K562 (cell line): Measurements from ENCODE around the gene FOXO3. TPM values are rescaled to one million over a fixed set of nuclear protein-coding genes. Genes with fewer than 3 reads are reported as not detected.

Source experiments
- E2F6 ChIP-seq, 2 experiments: IDR thresholded peaks; 2 replicates each; pipeline ENCODE4 v1.6.1; 2011; ENCODE audit warnings: borderline replicate concordance in 1 of 2, control low read depth in 1 of 2, low read depth in 1 of 2, low read length in 1 of 2, mild to moderate bottlenecking in 1 of 2, mixed read lengths in 1 of 2, moderate library complexity in 1 of 2; ENCODE audit not compliant: insufficient read depth in 1 of 2, insufficient read length in 1 of 2, poor library complexity in 1 of 2, severe bottlenecking in 1 of 2; ENCODE audit errors: extremely low read depth in 1 of 2
- ETS1 ChIP-seq: conservative IDR thresholded peaks from 2 replicates; pipeline ENCODE4 v1.6.1; 2011; ENCODE audit warnings: low read depth, mild to moderate bottlenecking, low read length; ENCODE audit not compliant: control insufficient read depth
- GABPA ChIP-seq: fragments of 200-800 bp; sonication (Bioruptor generic); conservative IDR thresholded peaks from 2 replicates; pipeline ENCODE4 v1.6.1; 2016; ENCODE audit warnings: low read depth, missing genetic modification characterization, missing compliant biosample characterization
- KLF16 ChIP-seq: IDR thresholded peaks from 2 replicates; pipeline ENCODE4 v1.6.1; 2016; ENCODE audit warnings: antibody characterized with exemption
- NKRF ChIP-seq: fragments of 450-650 bp; IDR thresholded peaks from 2 replicates; pipeline ENCODE4 v1.6.1; 2016; ENCODE audit warnings: borderline replicate concordance
- PRDM10 ChIP-seq: fragments of 450-650 bp; IDR thresholded peaks from 2 replicates; pipeline ENCODE4 v1.6.1; 2018; ENCODE audit not compliant: partially characterized antibody
- TBP ChIP-seq: optimal IDR thresholded peaks from 2 replicates; pipeline ENCODE3; 2011; ENCODE audit warnings: low read depth, low read length, improper control_type of control experiment
- VEZF1 ChIP-seq: fragments of 200-800 bp; sonication (Bioruptor generic); IDR thresholded peaks from 2 replicates; pipeline ENCODE4 v1.6.1; 2017; ENCODE audit warnings: missing genetic modification characterization, missing compliant biosample characterization
- ZNF609 ChIP-seq: sonication (generic); formaldehyde crosslinking; IDR thresholded peaks from 2 replicates; pipeline ENCODE4 v1.8.1; 2023; ENCODE audit warnings: missing genetic modification reagents, mild to moderate bottlenecking, borderline replicate concordance
- polyA plus RNA-seq, 8 experiments: library from polyadenylated mRNA; depleted of rRNA in 4 of 8; stranded (reverse) in 5 of 8; unstranded in 3 of 8; fragments of >200 nt; fragmentation: Nextera tagmentation in 2 of 8; fragmentation: Illumina TruSeq in 1 of 8; extraction: Ambion mirVana in 2 of 8; extraction: Trizol in 1 of 8; gene quantifications; 2 replicates each; pipeline versions ENCODE4 v1.2.1 to v1.2.3, GENCODE V29; 2011 to 2014; ENCODE audit warnings: inconsistent platforms in 1 of 8, missing spikeins in 1 of 8
- total RNA-seq, 7 experiments: library from RNA; depleted of rRNA in 6 of 7; stranded (reverse); fragments of >200 nt in 6 of 7; fragmentation: Illumina TruSeq in 2 of 7; extraction: Trizol in 2 of 7; gene quantifications; 2 replicates each; pipeline versions ENCODE4 v1.2.1 to v1.2.3, GENCODE V29; 2011 to 2021; ENCODE audit warnings: low replicate concordance in 1 of 7

Gene FOXO3
- total and polyA plus RNA-seq, 9 of the 15 experiments (the other 6 are each of a cell fraction or from before 2014, with no cell fraction given) = 3.0 to 14.6 (median 6.0) TPM

GRCh38 chr6:108559884-108560462 lies 744 bp upstream of the FOXO3 start (continued):
- TF ChIP-seq E2F6 (IDR thresholded peaks at IDR 0.05; ENCODE audit: borderline replicate concordance in 1 of 2, extremely low read depth in 1 of 2, insufficient read depth in 1 of 2, insufficient read length in 1 of 2, low read depth in 1 of 2, low read length in 1 of 2, poor library complexity in 1 of 2, severe bottlenecking in 1 of 2) (peak in 1 of 2 experiments; percentile 75), ETS1 (0 out of 2 replicates have a peak, but pooled peaks have one; percentile 24), ZNF609 (0 out of 2 replicates have a peak, but pooled peaks have one; percentile 35), TBP (peak; percentile 16), PRDM10 (no peak), GABPA (no peak; the same call in 1 of the 2 replicates), VEZF1 (no peak; the same call in 1 of the 2 replicates), NKRF (peak; percentile 44; the same call in 1 of the 2 replicates), KLF16 (0 out of 2 replicates have a peak, but pooled peaks have one; percentile 32)
